Kidney (tissue), 14 donors: ENCODE measurements around the gene RGL2. TPM values are rescaled to one million over a fixed set of nuclear protein-coding genes. Genes with fewer than 3 reads are reported as not detected.

ENCODE experiments used
- DNase-seq, 5 donors: peaks; one replicate each; pipeline ENCODE4 v3.0.0-alpha.2; 2013 to 2020
- FAIRE-seq: peaks from 2 replicates; lab custom pipeline; 2012; peaks lifted over from hg19 to GRCh38; lab: Jason Lieb, UNC
- H3K27ac ChIP-seq, 2 donors: one replicate each; pipeline ENCODE4 v1.7.0; 2013; ENCODE audit warnings: low read depth in 2 of 2, low read length in 2 of 2, inconsistent platforms in 1 of 2
- H3K27me3 ChIP-seq: one replicate; pipeline ENCODE4 v1.7.1; 2013; ENCODE audit warnings: low read length, inconsistent platforms; ENCODE audit not compliant: control insufficient read depth, insufficient read depth
- H3K36me3 ChIP-seq, 3 donors: one replicate each; pipeline versions ENCODE4 v1.7.0 to v1.7.1; 2013; ENCODE audit warnings: low read length in 3 of 3, control low read depth in 1 of 3, inconsistent platforms in 1 of 3; ENCODE audit not compliant: insufficient read depth in 3 of 3, control insufficient read depth in 2 of 3
- H3K4me1 ChIP-seq, 3 donors: one replicate each; pipeline versions ENCODE4 v1.7.0 to v1.7.1; 2013; ENCODE audit warnings: low read length in 3 of 3, inconsistent platforms in 1 of 3, low read depth in 1 of 3; ENCODE audit not compliant: control insufficient read depth in 2 of 3, insufficient read depth in 2 of 3
- H3K4me3 ChIP-seq, 3 donors: one replicate each; pipeline versions ENCODE4 v1.7.0 to v1.8.1; 2013; ENCODE audit warnings: low read length in 3 of 3, control low read depth in 1 of 3, inconsistent platforms in 1 of 3
- H3K9ac ChIP-seq, 3 donors: one replicate each; pipeline versions ENCODE4 v1.7.0 to v1.7.1; 2013; ENCODE audit warnings: low read length in 3 of 3, control low read depth in 1 of 3, inconsistent platforms in 1 of 3
- H3K9me3 ChIP-seq, 3 donors: one replicate each; pipeline versions ENCODE4 v1.7.0 to v1.7.1; 2013; ENCODE audit warnings: low read length in 3 of 3, control low read depth in 1 of 3, inconsistent platforms in 1 of 3; ENCODE audit not compliant: control insufficient read depth in 2 of 3, insufficient read depth in 1 of 3
- CTCF ChIP-seq: IDR thresholded peaks from 3 replicates; pipeline ENCODE4 v1.5.1; 2012; ENCODE audit warnings: mild to moderate bottlenecking, moderate library complexity, borderline replicate concordance; ENCODE audit not compliant: insufficient read depth; ENCODE audit errors: extremely low read depth
- intact Hi-C: fragments of 100-400 bp; cut with DNase I; formaldehyde crosslinking; loops from one replicate; pipeline ENCODE4 v1.11.1; 2022
- polyA plus RNA-seq: library from polyadenylated mRNA; stranded (reverse); fragments of 350-450 nt; fragmentation: Illumina TruSeq; extraction: RNeasy Lipid Tissue Mini Kit (QIAGEN cat#74804); gene quantifications from one replicate; pipeline ENCODE4 v1.2.3, GENCODE V29; 2014; ENCODE audit warnings: low read depth, low replicate concordance; ENCODE audit not compliant: insufficient read depth
- total RNA-seq: library from RNA; stranded (reverse); fragmentation: NEBNext Ultra II Directional; extraction: Animal tissue kit (Norgen Biotek cat#: 25700); gene quantifications from one replicate; pipeline ENCODE4 v1.2.1, GENCODE V29; 2021
- donor health status: control.
- donor health status: control.
- donor health status: control.
- donor health status: control.
- donor health status: control.
- donor health status: DM: yes; HTN: yes; CAD: no.
- donor health status: Normal renal cell carcinoma (clear cell type).

The RGL2 gene
- total and polyA plus RNA-seq, 2 donors from 2014 or later = 56.2 to 92.4 TPM

GRCh38 chr6:33280539-33280938 is 18.2 kb downstream of the RGL2 start:
- Histone ChIP-seq H3K4me3 (no peak overlapping the region), H3K36me3 (peaks cover 2 to 23% (median 11%) of the 10 kb centered on the region in 3 donors), H3K27me3 (no peaks in the 10 kb centered on the region), H3K9ac (no peak overlapping the region), H3K4me1 (peaks cover 0 to 13% (median 0%) of the 10 kb centered on the region in 3 donors), H3K27ac (no peak overlapping the region), H3K9me3 (no peaks in the 10 kb centered on the region)
- no peak for TF ChIP-seq CTCF
- DNase-seq = peak in 1 of 5 donors; percentile 68
- no peak for FAIRE-seq
- intact Hi-C loops = no loop called here

GRCh38 chr6:33279971-33280511 is 18.7 kb downstream of the RGL2 start:
- H3K36me3 ChIP-seq = peaks cover 2 to 23% (median 15%) of the 10 kb centered on the region in 3 donors
- peak; percentile 56 to 72 (median 67) for DNase-seq
- TF ChIP-seq CTCF = peak; percentile 29
- FAIRE-seq = no peak
- H3K27ac ChIP-seq = no peak overlapping the region
- peaks cover 0 to 13% (median 0%) of the 10 kb centered on the region in 3 donors for H3K4me1 ChIP-seq
- no peak overlapping the region for H3K9ac ChIP-seq
- H3K9me3 ChIP-seq = no peaks in the 10 kb centered on the region
- no peak overlapping the region for H3K4me3 ChIP-seq
- no peaks in the 10 kb centered on the region for H3K27me3 ChIP-seq
- intact Hi-C loops = no loop called here

GRCh38 chr6:33279257-33279695 is 19.5 kb downstream of the RGL2 start:
- H3K27ac ChIP-seq = no peak overlapping the region
- H3K4me1 ChIP-seq = peaks cover 0 to 16% (median 6%) of the 10 kb centered on the region in 3 donors
- FAIRE-seq (no peak), DNase-seq (peak in 1 of 5 donors; percentile 71)
- peaks cover 2 to 26% (median 18%) of the 10 kb centered on the region in 3 donors for H3K36me3 ChIP-seq
- no peaks in the 10 kb centered on the region for H3K9me3 ChIP-seq
- intact Hi-C loops = no loop called here
- no peak for TF ChIP-seq CTCF
- H3K4me3 ChIP-seq = no peak overlapping the region
- no peak overlapping the region for H3K9ac ChIP-seq
- no peaks in the 10 kb centered on the region for H3K27me3 ChIP-seq
